ENCODE measurements around the gene SS18.
"Not testable (repeated sequence)": the region's sequence is repeated elsewhere in the genome, so short reads cannot be mapped to it uniquely, and the experiment has no call there.

The SS18 gene

GRCh38 chr18:26090130-26091046, at the start of gene SS18:
Gene SS18, minus strand, starts transcription at chr18:26090613. Its CDS starts 44 bp downstream, at chr18:26090569.
- peak; percentile 98 for DNase-seq

GRCh38 chr18:26135548-26135947, 45.1 kb upstream of the SS18 start:
- no peak for DNase-seq

GRCh38 chr18:26134107-26134506, 43.7 kb upstream of the SS18 start:
- DNase-seq: no peak

GRCh38 chr18:26133652-26134051, 43.2 kb upstream of the SS18 start, which contains the start of gene PSMA8:
Gene PSMA8, plus strand, starts transcription at chr18:26133869. Its CDS starts 97 bp downstream, at chr18:26133966.
- DNase-seq: peak; percentile 59

GRCh38 chr18:26128192-26128591, 37.8 kb upstream of the SS18 start:
- DNase-seq: not testable (repeated sequence)

- DNase-seq: no peak
Observed at GRCh38 chr18:26127786-26128185, 37.4 kb upstream of the SS18 start.

GRCh38 chr18:26121994-26122393, 31.6 kb upstream of the SS18 start:
- not testable (repeated sequence) for DNase-seq

- DNase-seq: no peak
Observed at GRCh38 chr18:26121476-26121875, 31.1 kb upstream of the SS18 start.

- no peak for DNase-seq
Observed at GRCh38 chr18:26119246-26119645, 28.8 kb upstream of the SS18 start.

- no peak for DNase-seq
Observed at GRCh38 chr18:26104035-26104434, 13.6 kb upstream of the SS18 start.

GRCh38 chr18:26103579-26103978, 13.2 kb upstream of the SS18 start:
- DNase-seq: peak; percentile 44

GRCh38 chr18:26097563-26097962, 7.2 kb upstream of the SS18 start:
- DNase-seq: no peak

GRCh38 chr18:26096852-26097251, 6.4 kb upstream of the SS18 start:
- no peak for DNase-seq

- DNase-seq: peak; percentile 88
Observed at GRCh38 chr18:26091047-26091630, 726 bp upstream of the SS18 start.

GRCh38 chr18:26089293-26090129, 902 bp downstream of the SS18 start:
- peak; percentile 43 for DNase-seq

GRCh38 chr18:26088487-26088886, 1.9 kb downstream of the SS18 start:
- DNase-seq: peak; percentile 69

- DNase-seq: no peak
Observed at GRCh38 chr18:26086959-26087358, 3.5 kb downstream of the SS18 start.

GRCh38 chr18:26085056-26085455, 5.4 kb downstream of the SS18 start:
- DNase-seq: no peak

- no peak for DNase-seq
Observed at GRCh38 chr18:26083099-26083498, 7.3 kb downstream of the SS18 start.

GRCh38 chr18:26082475-26082874, 7.9 kb downstream of the SS18 start:
- DNase-seq: no peak

- DNase-seq: peak; percentile 27
Observed at GRCh38 chr18:26074246-26074645, 16.2 kb downstream of the SS18 start.

GRCh38 chr18:26073758-26074157, 16.7 kb downstream of the SS18 start:
- no peak for DNase-seq

- no peak for DNase-seq
Observed at GRCh38 chr18:26071725-26072124, 18.7 kb downstream of the SS18 start.

Measured in hematopoietic multipotent progenitor cell treated with erythropoietin and hydrocortisone succinate and interleukin-3 and kit ligand, for 4 days (in vitro differentiated cells).